22Rv1 (cell line): Measurements from ENCODE around the gene PTPRG.

ENCODE experiments used
- H3K27ac ChIP-seq: fragments of 450-650 bp; 2 replicates; pipeline ENCODE4 v1.5.1; 2017
- ZFX ChIP-seq: fragments of 450-650 bp; IDR thresholded peaks from 2 replicates; pipeline ENCODE4 v1.6.1; 2017; ENCODE audit warnings: antibody characterized with exemption, borderline replicate concordance
- TF ChIP-seq, protein P1 (sequence below): fragments of 450-650 bp; IDR thresholded peaks from 2 replicates; pipeline ENCODE4 v1.5.1; 2017; ENCODE audit warnings: mild to moderate bottlenecking

Gene PTPRG

GRCh38 chr3:61562721-61563312 lies 1.4 kb downstream of the PTPRG start:
- H3K27ac ChIP-seq, result no peak overlapping the region
- TF ChIP-seq, protein P1, sequence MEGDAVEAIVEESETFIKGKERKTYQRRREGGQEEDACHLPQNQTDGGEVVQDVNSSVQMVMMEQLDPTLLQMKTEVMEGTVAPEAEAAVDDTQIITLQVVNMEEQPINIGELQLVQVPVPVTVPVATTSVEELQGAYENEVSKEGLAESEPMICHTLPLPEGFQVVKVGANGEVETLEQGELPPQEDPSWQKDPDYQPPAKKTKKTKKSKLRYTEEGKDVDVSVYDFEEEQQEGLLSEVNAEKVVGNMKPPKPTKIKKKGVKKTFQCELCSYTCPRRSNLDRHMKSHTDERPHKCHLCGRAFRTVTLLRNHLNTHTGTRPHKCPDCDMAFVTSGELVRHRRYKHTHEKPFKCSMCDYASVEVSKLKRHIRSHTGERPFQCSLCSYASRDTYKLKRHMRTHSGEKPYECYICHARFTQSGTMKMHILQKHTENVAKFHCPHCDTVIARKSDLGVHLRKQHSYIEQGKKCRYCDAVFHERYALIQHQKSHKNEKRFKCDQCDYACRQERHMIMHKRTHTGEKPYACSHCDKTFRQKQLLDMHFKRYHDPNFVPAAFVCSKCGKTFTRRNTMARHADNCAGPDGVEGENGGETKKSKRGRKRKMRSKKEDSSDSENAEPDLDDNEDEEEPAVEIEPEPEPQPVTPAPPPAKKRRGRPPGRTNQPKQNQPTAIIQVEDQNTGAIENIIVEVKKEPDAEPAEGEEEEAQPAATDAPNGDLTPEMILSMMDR, result no peak
- TF ChIP-seq ZFX, result no peak

- no peak for TF ChIP-seq ZFX
- no peak overlapping the region for H3K27ac ChIP-seq
These were observed 2.2 kb downstream of the PTPRG start for GRCh38 chr3:61563313-61564271.

DNA sequence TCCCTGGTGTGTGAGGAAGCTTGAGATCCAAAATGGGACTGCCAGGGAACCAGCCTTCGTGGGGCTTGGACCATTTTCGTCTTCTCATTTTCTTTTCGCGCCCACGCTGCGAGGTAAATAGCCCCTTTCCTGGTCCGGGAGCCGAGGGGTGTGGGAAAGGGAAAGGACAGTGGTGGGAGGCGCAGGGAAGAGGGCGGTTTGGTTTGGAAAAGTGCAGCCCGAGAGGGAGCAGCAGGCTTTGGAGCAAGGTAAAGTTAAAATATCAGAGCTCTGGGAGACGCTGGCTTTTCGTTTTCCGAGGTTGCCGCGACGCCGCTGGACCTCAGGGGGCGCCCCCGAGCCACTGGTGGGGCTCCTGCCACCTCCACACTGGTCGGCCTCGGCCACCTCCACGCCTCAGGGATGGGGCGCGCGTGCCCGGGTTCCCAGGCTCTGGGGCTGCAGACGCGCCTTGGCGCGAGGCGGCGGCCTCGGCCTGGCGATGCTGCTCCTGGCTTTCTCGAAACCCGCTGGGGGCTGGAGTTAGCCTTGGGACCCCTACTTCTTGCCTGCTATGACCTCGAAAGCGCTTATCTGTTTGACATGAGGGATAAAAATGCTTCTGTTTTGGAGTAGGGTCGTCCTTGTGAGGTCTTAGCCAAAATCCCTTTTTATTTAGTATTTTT lies 3.2 kb downstream of the PTPRG start:
- H3K27ac ChIP-seq, result no peak overlapping the region
- TF ChIP-seq, protein P1, result peak; percentile 16; the same call in 1 of the 2 replicates
- no peak for TF ChIP-seq ZFX

DNA sequence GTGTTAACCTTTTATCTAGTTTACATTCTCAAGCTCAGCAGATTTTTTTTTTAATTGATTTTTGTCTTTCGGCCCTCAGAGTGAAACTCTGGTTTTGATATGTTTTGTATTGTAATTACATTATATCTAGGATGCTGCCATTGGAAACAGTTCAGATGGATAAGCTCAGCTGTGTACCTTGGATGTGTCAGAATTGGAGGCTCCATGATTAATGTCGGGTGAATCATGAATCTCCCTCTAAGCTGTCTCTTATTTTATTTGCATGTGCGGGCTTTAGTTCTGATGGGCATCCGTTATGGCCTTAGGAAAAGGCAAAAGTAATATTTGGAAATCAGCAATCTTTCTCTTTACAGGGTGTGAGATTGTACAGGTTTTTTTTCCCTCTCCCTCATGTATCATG lies 4.2 kb downstream of the PTPRG start:
- TF ChIP-seq, protein P1, result no peak
- TF ChIP-seq ZFX, result no peak
- H3K27ac ChIP-seq, result no peak overlapping the region

GRCh38 chr3:61568127-61568526 lies 6.8 kb downstream of the PTPRG start:
- TF ChIP-seq, protein P1, result no peak
- TF ChIP-seq ZFX, result no peak
- no peak overlapping the region for H3K27ac ChIP-seq

- no peak overlapping the region for H3K27ac ChIP-seq
- no peak for TF ChIP-seq ZFX
- TF ChIP-seq, protein P1, result no peak
These were observed 8.6 kb downstream of the PTPRG start for GRCh38 chr3:61569856-61570580.

DNA sequence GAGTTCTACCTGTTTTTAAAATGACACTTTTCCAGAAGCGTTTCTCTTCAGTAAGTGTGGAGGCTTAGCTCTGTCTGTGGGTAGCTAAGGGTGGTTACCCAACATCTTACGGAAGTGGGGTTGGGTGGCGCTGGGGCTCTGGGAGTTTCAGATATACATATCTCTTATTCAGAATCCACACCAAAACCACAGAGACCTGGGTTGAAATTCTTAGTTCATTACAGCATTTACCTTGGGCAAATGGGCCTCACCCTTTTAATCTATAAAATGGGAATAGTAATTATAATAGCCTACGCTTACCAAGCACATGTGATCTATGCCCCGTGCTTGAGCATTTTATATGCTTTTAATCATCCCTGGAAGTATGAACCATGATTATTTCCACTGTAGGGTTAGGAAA lies 9.4 kb downstream of the PTPRG start:
- no peak overlapping the region for H3K27ac ChIP-seq
- TF ChIP-seq, protein P1, result no peak
- TF ChIP-seq ZFX, result no peak
